CD8-positive, alpha-beta memory T cell (primary cell): Measurements from ENCODE around the gene ALLC. TPM values are rescaled to one million over a fixed set of nuclear protein-coding genes. Genes with fewer than 3 reads are reported as not detected.

Experiments
- CTCF ChIA-PET: fragments of 350-600 bp; sonication (Branson Sonifier 250); formaldehyde crosslinking; loops from one replicate; lab custom pipeline; 2021; ENCODE audit warnings: antibody characterized with exemption; lab: Charles Lee
- POLR2A ChIA-PET: fragments of 350-600 bp; sonication (Branson Sonifier 250); formaldehyde crosslinking; loops from one replicate; lab custom pipeline; 2021; ENCODE audit warnings: antibody characterized with exemption; lab: Charles Lee
- DNase-seq, 5 donors: peaks; one replicate each; pipeline versions ENCODE4 v3.0.0 to v3.0.0-alpha.2; 2020 to 2022; ENCODE audit warnings: mixed read lengths in 1 of 5
- H3K27ac ChIP-seq: one replicate; pipeline ENCODE4 v1.7.0; 2013; ENCODE audit warnings: low read depth, mild to moderate bottlenecking, low read length, moderate library complexity
- H3K27me3 ChIP-seq: 2 replicates; pipeline ENCODE4 v1.7.0; 2013; ENCODE audit warnings: low read length, mild to moderate bottlenecking; ENCODE audit not compliant: insufficient read depth, poor library complexity, severe bottlenecking
- H3K36me3 ChIP-seq: 2 replicates; pipeline ENCODE4 v1.7.0; 2013; ENCODE audit warnings: mild to moderate bottlenecking, low read length, moderate library complexity; ENCODE audit not compliant: insufficient read depth
- H3K4me1 ChIP-seq: 2 replicates; pipeline ENCODE4 v1.7.0; 2013; ENCODE audit warnings: mild to moderate bottlenecking, low read length, moderate library complexity; ENCODE audit not compliant: insufficient read depth
- H3K4me3 ChIP-seq: 2 replicates; pipeline ENCODE4 v1.7.0; 2013; ENCODE audit warnings: mild to moderate bottlenecking, low read length
- H3K9me3 ChIP-seq: 2 replicates; pipeline ENCODE4 v1.7.0; 2013; ENCODE audit warnings: mild to moderate bottlenecking, low read length
- H3K27ac Mint-ChIP-seq, 8 donors: one replicate each; pipeline ENCODE4 v1.8.0; 2020 to 2021; ENCODE audit warnings: mixed read lengths in 8 of 8, mild to moderate bottlenecking in 6 of 8, inconsistent platforms in 3 of 8, moderate library complexity in 3 of 8
- H3K27me3 Mint-ChIP-seq, 2 donors: one replicate each; pipeline ENCODE4 v1.8.0; 2020 to 2021; ENCODE audit warnings: mixed read lengths in 2 of 2, mild to moderate bottlenecking in 1 of 2, moderate library complexity in 1 of 2
- H3K36me3 Mint-ChIP-seq, 3 donors: one replicate each; pipeline ENCODE4 v1.8.0; 2020 to 2021; ENCODE audit warnings: mixed read lengths in 3 of 3, inconsistent platforms in 1 of 3, mild to moderate bottlenecking in 1 of 3
- H3K4me1 Mint-ChIP-seq, 3 donors: one replicate each; pipeline ENCODE4 v1.8.0; 2020 to 2021; ENCODE audit warnings: mixed read lengths in 3 of 3, inconsistent platforms in 1 of 3, mild to moderate bottlenecking in 1 of 3
- H3K4me3 Mint-ChIP-seq, 7 donors: one replicate each; pipeline ENCODE4 v1.8.0; 2020 to 2021; ENCODE audit warnings: mixed read lengths in 7 of 7, mild to moderate bottlenecking in 6 of 7, moderate library complexity in 4 of 7, inconsistent platforms in 2 of 7
- H3K9me3 Mint-ChIP-seq, 5 donors: one replicate each; pipeline ENCODE4 v1.8.0; 2020 to 2022; ENCODE audit warnings: mixed read lengths in 5 of 5, mild to moderate bottlenecking in 3 of 5, moderate library complexity in 2 of 5, inconsistent platforms in 1 of 5
- polyA plus RNA-seq: library from polyadenylated mRNA; unstranded; fragments of 300-500 nt; fragmentation: Illumina TruSeq; gene quantifications from one replicate; pipeline ENCODE4 v1.2.3, GENCODE V29; 2021
- total RNA-seq, 2 experiments: library from RNA; stranded (reverse); gene quantifications; one replicate each; pipeline ENCODE4 v1.2.3, GENCODE V29; 2021

Gene ALLC
- total and polyA plus RNA-seq, 3 experiments from 2014 or later: not detected

DNA sequence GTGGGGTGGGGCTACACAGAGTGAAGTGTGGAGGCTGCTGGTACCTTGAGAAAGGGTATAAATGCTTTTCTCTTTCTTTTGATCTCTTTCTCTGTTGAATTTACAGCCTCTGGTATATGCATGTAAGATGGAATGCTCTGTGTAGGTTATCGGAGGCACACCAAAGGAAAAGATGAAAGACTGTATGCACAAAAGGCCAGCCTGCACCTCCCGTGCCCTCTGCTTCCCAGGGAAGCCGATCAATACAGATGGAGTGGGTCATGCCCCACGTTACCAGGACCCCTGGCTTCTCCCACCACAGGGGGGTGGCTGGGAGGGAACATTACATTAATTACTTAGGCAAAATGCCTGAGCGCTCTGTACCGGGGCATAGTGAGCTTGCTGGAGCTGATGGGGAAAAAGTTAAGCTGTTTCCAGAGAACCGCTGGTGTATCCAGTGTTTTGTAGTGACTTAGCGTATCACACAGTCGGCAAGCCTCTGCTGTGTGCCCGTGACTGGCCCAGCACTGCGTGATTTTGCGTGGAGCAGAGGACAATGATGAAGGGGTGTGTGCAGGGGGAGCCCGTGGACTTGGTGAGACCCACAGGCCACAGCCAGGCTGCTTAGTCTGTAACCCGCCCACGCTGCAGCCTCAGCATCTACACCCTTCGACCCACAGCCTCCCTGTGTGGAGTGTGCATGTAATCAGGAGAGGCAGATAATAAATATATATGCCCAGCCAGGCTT, 8.0 kb downstream of the ALLC start:
- H3K27ac ChIP-seq: no peak overlapping the region
- no peak overlapping the region for H3K4me3 Mint-ChIP-seq
- no peak overlapping the region for H3K4me3 ChIP-seq
- H3K36me3 Mint-ChIP-seq: no peaks in the 10 kb centered on the region
- CTCF ChIA-PET: interaction anchor here (0.9 kb wide), 1 partner anchor 14 kb away, joined by 3 read pairs; no protein-coding TSS in a partner anchor
- no peaks in the 10 kb centered on the region for H3K9me3 Mint-ChIP-seq
- peaks cover 5 to 17% of the 10 kb centered on the region in 2 donors for H3K27me3 Mint-ChIP-seq
- no peaks in the 10 kb centered on the region for H3K9me3 ChIP-seq
- POLR2A ChIA-PET: no interaction called here
- no peaks in the 10 kb centered on the region for H3K4me1 ChIP-seq
- no peaks in the 10 kb centered on the region for H3K27me3 ChIP-seq
- DNase-seq: no peak
- no peaks in the 10 kb centered on the region for H3K36me3 ChIP-seq
- peaks cover 0 to 3% (median 0%) of the 10 kb centered on the region in 3 donors for H3K4me1 Mint-ChIP-seq
- H3K27ac Mint-ChIP-seq: no peak overlapping the region

DNA sequence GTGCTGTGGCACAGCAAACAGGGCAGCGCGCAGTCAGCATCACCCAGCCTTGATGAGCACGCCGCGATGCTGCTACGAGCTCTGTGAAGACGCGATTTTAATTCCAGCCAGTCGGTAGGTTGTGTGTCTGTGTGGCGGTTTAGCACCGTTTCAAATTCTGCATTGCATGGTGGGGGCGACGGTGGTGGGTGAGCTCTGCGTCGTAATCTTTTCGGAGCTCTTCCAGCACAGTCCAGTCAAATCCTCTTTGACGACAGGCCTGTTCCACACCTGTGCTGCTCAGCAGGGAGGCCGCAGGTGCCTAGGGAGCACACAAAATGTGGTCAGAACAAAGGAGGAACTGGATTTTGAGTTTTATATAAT, 8.6 kb downstream of the ALLC start:
- no peak overlapping the region for H3K4me3 ChIP-seq
- H3K9me3 ChIP-seq: no peaks in the 10 kb centered on the region
- no peak overlapping the region for H3K27ac ChIP-seq
- no peaks in the 10 kb centered on the region for H3K27me3 ChIP-seq
- CTCF ChIA-PET: no interaction called here
- no peaks in the 10 kb centered on the region for H3K4me1 ChIP-seq
- Mint-ChIP-seq H3K4me3 (no peak overlapping the region), H3K27ac (no peak overlapping the region), H3K4me1 (peaks cover 0 to 3% (median 0%) of the 10 kb centered on the region in 3 donors), H3K27me3 (peaks cover 5 to 17% of the 10 kb centered on the region in 2 donors), H3K9me3 (no peaks in the 10 kb centered on the region), H3K36me3 (no peaks in the 10 kb centered on the region)
- POLR2A ChIA-PET: no interaction called here
- H3K36me3 ChIP-seq: no peaks in the 10 kb centered on the region
- no peak for DNase-seq

DNA sequence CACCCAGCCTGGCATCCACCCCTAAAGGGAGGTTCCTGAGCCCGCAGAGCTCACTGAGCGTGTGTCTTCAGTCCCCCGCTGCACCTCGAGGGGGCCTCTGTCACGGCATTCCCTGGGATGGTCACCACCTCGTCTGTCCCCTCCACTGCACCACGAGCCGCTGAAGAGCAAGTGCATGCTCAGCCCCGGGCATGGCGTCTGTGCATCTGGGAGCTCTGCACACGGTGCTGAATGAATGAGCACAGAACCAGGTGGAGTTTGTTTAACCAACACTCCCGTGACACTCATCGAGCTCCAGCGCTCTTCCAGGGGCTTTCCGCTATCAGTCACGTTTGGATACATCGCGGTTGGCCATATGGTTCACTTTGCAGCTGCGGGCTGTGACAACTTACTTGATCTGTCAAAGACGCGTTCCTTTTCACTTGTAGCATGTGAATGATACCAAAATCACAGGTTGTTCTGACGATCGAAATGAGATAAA, 9.2 kb downstream of the ALLC start:
- Histone ChIP-seq H3K4me1 (no peaks in the 10 kb centered on the region), H3K27ac (no peak overlapping the region), H3K27me3 (no peaks in the 10 kb centered on the region), H3K4me3 (no peak overlapping the region), H3K9me3 (no peaks in the 10 kb centered on the region), H3K36me3 (no peaks in the 10 kb centered on the region)
- no peak overlapping the region for H3K4me3 Mint-ChIP-seq
- no peak overlapping the region for H3K27ac Mint-ChIP-seq
- ChIA-PET POLR2A (no interaction called here), CTCF (no interaction called here)
- H3K4me1 Mint-ChIP-seq: peaks cover 0 to under 1% (median 0%) of the 10 kb centered on the region in 3 donors
- no peaks in the 10 kb centered on the region for H3K36me3 Mint-ChIP-seq
- H3K9me3 Mint-ChIP-seq: no peaks in the 10 kb centered on the region
- DNase-seq: no peak
- peaks cover 5 to 17% of the 10 kb centered on the region in 2 donors for H3K27me3 Mint-ChIP-seq

DNA sequence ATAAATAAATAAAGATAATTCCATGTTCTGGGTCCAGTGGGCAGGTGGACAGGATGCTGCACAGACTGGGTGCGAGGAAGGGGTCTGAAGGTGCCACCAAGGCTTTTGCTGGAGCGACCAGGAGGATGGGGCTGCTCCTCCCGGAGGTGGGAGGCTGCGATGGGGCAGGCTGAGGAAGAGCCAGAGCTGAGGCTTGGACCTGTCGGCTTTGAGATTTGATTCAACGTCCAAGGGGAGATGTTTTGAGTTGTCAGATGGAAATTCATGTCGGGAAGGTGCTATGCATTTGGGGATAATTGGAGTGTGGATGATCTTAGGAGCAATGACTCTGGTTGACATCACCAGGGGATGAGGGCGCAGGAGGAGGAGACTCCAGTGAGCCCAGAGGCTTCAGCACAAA, 11.7 kb downstream of the ALLC start:
- Mint-ChIP-seq H3K4me1 (no peaks in the 10 kb centered on the region), H3K27me3 (peaks cover 5 to 17% of the 10 kb centered on the region in 2 donors), H3K4me3 (no peak overlapping the region), H3K27ac (no peak overlapping the region), H3K9me3 (no peaks in the 10 kb centered on the region), H3K36me3 (no peaks in the 10 kb centered on the region)
- DNase-seq: no peak
- Histone ChIP-seq H3K4me1 (no peaks in the 10 kb centered on the region), H3K27me3 (no peaks in the 10 kb centered on the region), H3K27ac (no peak overlapping the region), H3K9me3 (no peaks in the 10 kb centered on the region), H3K4me3 (no peak overlapping the region), H3K36me3 (no peaks in the 10 kb centered on the region)
- ChIA-PET CTCF (no interaction called here), POLR2A (no interaction called here)

DNA sequence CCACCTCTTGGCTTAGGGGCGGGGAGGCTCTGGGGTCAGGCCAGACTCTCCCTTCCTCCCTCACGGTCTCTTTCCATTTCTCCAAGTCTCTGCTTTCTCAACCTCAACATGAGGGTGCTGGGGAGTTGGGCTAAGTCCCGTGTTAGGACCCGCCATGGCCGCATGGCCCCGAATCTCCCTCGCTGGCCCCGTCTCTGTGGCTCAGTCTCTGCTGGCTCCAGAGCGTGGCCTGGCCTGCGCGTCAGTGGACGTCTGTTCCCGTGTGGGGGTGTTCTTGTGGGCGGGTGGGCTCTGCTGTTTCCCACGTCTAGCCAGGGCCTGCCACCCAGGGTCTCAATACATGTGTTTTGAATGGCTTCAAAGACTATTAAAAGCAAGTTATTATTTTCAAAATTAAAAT, 12.4 kb downstream of the ALLC start:
- no peaks in the 10 kb centered on the region for H3K4me1 Mint-ChIP-seq
- ChIA-PET POLR2A (no interaction called here), CTCF (no interaction called here)
- DNase-seq: no peak
- H3K36me3 Mint-ChIP-seq: no peaks in the 10 kb centered on the region
- H3K4me3 Mint-ChIP-seq: no peak overlapping the region
- peaks cover 5 to 19% of the 10 kb centered on the region in 2 donors for H3K27me3 Mint-ChIP-seq
- H3K9me3 ChIP-seq: no peaks in the 10 kb centered on the region
- H3K27ac Mint-ChIP-seq: no peak overlapping the region
- no peak overlapping the region for H3K4me3 ChIP-seq
- no peaks in the 10 kb centered on the region for H3K4me1 ChIP-seq
- H3K36me3 ChIP-seq: no peaks in the 10 kb centered on the region
- H3K27ac ChIP-seq: no peak overlapping the region
- no peaks in the 10 kb centered on the region for H3K9me3 Mint-ChIP-seq
- no peaks in the 10 kb centered on the region for H3K27me3 ChIP-seq

DNA sequence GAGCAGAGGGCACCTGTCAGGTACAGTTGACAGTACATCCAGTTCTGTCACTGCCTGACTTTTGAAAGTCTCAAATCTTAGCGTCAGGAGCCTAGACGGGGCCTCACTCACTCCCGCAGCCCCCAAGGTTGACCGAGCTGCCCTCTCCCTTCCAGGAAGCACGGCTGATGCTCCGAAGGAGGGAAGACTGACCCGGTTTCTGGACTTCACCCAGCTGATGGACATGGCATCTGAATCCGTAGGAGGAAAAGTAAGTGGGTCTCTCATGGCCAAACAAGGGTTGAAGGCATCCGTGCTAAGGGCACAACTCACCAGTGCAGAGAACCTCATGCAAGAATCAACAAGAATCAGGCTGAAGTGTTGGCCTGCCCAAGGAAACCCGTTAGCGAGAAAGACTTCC, 12.9 kb downstream of the ALLC start:
- Histone ChIP-seq H3K36me3 (no peaks in the 10 kb centered on the region), H3K4me1 (no peaks in the 10 kb centered on the region), H3K27me3 (no peaks in the 10 kb centered on the region), H3K9me3 (no peaks in the 10 kb centered on the region), H3K4me3 (no peak overlapping the region), H3K27ac (no peak overlapping the region)
- Mint-ChIP-seq H3K9me3 (no peaks in the 10 kb centered on the region), H3K4me1 (no peaks in the 10 kb centered on the region), H3K27ac (no peak overlapping the region), H3K27me3 (peaks cover 5 to 20% of the 10 kb centered on the region in 2 donors), H3K4me3 (no peak overlapping the region), H3K36me3 (no peaks in the 10 kb centered on the region)
- ChIA-PET CTCF (no interaction called here), POLR2A (no interaction called here)
- DNase-seq: no peak

DNA sequence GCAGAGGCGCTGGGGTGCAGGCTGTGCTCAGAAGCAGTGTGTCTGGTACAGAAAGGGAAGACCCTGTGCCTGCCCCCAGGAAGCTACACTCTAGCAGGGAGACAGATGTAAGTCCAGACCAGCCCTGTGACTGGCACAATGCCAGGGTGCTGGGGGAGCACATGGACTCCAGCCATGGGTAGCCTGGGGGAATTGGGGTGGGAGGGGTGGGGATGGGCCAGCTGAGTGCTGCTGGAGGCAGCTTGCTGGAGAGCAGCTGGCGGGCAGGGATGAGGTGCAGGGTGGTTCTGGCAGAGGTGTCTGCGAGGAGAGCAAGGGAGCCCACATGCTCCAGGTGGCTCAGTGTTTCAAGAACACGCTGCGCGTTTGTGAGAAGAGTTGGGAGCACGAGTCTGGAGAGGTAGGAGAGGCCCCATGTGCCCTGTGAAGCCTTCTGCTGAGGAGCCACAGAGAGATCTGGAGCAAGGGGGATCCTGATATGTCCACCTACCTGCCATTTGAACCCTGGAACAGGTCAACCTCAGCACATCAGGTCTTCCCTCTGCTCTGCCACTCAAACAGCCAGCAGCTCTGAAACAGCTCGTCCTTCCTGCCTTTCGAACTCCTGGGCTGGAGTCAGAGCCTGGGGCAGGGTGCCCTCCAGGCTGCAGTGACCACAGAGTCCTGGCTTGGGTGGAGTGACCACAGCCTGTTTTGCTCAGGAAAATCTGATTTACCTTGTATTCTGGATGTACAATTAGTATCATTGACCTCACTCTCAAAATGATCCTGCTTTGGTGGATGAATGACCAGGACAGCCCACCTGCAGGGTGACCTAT, 15.1 kb downstream of the ALLC start:
- peaks cover 7 to 16% of the 10 kb centered on the region in 2 donors for H3K27me3 Mint-ChIP-seq
- H3K27ac Mint-ChIP-seq: no peak overlapping the region

DNA sequence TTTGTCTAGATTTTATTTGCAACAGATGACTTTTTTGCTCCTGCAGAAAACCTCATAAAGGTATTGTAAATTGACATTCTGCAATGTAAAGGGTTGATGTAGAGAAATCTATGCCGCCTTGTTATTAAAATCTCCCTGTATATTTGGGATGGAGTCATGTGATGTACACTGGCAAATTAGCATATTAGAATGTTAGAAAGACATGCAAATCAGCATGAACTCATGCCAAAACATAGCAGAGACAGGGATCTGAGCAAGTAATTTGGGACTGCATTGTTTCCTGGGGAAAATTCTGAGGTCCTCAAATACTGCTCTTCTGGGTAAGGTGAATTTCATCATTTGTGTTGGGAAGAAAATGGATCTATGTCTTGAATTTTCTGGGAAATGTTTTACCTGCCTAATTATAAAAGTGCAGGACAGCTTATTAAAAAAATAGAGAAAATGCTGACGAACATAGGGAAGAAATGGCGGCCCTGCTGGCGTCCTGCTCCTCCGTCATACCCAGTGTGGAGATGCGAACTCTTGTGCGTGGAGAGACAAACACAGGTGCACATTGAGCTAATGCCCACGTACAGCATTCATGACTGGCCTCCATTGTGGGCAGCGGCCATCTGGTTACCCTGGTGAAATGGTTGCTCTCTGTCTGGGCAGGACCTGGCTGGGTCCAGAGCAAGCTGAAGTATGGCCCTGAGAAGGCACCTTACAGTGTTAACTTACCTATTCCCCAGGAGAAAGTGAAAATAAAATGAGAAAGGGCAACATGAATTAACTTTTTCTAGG, 16.3 kb downstream of the ALLC start:
- ChIA-PET CTCF (no interaction called here), POLR2A (no interaction called here)
- Mint-ChIP-seq H3K27ac (no peak overlapping the region), H3K36me3 (no peaks in the 10 kb centered on the region), H3K27me3 (peaks cover 4 to 14% of the 10 kb centered on the region in 2 donors), H3K4me1 (no peaks in the 10 kb centered on the region), H3K9me3 (no peaks in the 10 kb centered on the region), H3K4me3 (no peak overlapping the region)
- H3K9me3 ChIP-seq: no peaks in the 10 kb centered on the region
- no peaks in the 10 kb centered on the region for H3K27me3 ChIP-seq
- H3K36me3 ChIP-seq: no peaks in the 10 kb centered on the region
- no peak overlapping the region for H3K4me3 ChIP-seq
- no peak overlapping the region for H3K27ac ChIP-seq
- DNase-seq: no peak
- H3K4me1 ChIP-seq: no peaks in the 10 kb centered on the region

More for the DNA sequence above, 15.1 kb downstream of the ALLC start:
- no peaks in the 10 kb centered on the region for H3K4me1 Mint-ChIP-seq
- no peaks in the 10 kb centered on the region for H3K4me1 ChIP-seq
- CTCF ChIA-PET: no interaction called here
- DNase-seq: no peak
- no peak overlapping the region for H3K27ac ChIP-seq
- H3K36me3 ChIP-seq: no peaks in the 10 kb centered on the region
- no peak overlapping the region for H3K4me3 Mint-ChIP-seq
- no peaks in the 10 kb centered on the region for H3K27me3 ChIP-seq
- H3K9me3 ChIP-seq: no peaks in the 10 kb centered on the region
- H3K9me3 Mint-ChIP-seq: no peaks in the 10 kb centered on the region
- no peaks in the 10 kb centered on the region for H3K36me3 Mint-ChIP-seq
- H3K4me3 ChIP-seq: no peak overlapping the region
- POLR2A ChIA-PET: no interaction called here
